KMS-11 (cell line): Measurements from ENCODE around the gene RPS21.

ENCODE experiments used
- H2AFZ ChIP-seq: fragments of 200-600 bp; sonication (generic); 2 replicates; pipeline ENCODE4 v1.6.1; 2016; ENCODE audit warnings: antibody characterized with exemption, mixed run types, low read depth
- H3K27ac ChIP-seq: fragments of 200-600 bp; sonication (generic); 2 replicates; pipeline ENCODE4 v1.6.1; 2016; ENCODE audit warnings: mild to moderate bottlenecking, mixed run types
- H3K27me3 ChIP-seq: fragments of 200-600 bp; sonication (generic); 2 replicates; pipeline ENCODE4 v1.6.1; 2017; ENCODE audit warnings: mild to moderate bottlenecking, low read depth, mixed run types, moderate library complexity; ENCODE audit not compliant: insufficient read depth
- H3K36me3 ChIP-seq: fragments of 200-600 bp; sonication (generic); 2 replicates; pipeline ENCODE4 v1.6.1; 2017; ENCODE audit warnings: mild to moderate bottlenecking, mixed run types; ENCODE audit not compliant: insufficient read depth
- H3K4me1 ChIP-seq: fragments of 200-600 bp; sonication (generic); 2 replicates; pipeline ENCODE4 v1.6.1; 2016; ENCODE audit warnings: mild to moderate bottlenecking, low read depth, mixed run types; ENCODE audit not compliant: poor library complexity, severe bottlenecking
- H3K4me2 ChIP-seq: fragments of 200-600 bp; sonication (generic); 2 replicates; pipeline ENCODE4 v1.7.0; 2016; ENCODE audit warnings: mild to moderate bottlenecking, mixed run types
- H3K4me3 ChIP-seq: fragments of 200-600 bp; sonication (generic); IDR thresholded peaks from 2 replicates; pipeline ENCODE4 v1.6.1; 2017; ENCODE audit warnings: low read depth, low read length, mixed read lengths; ENCODE audit not compliant: insufficient read depth
- H3K79me2 ChIP-seq: fragments of 200-600 bp; sonication (generic); 2 replicates; pipeline ENCODE4 v1.6.1; 2016; ENCODE audit warnings: low read depth, mixed run types; ENCODE audit not compliant: insufficient read depth
- H3K9ac ChIP-seq: fragments of 200-600 bp; sonication (generic); 2 replicates; pipeline ENCODE4 v1.6.1; 2016; ENCODE audit warnings: mild to moderate bottlenecking, mixed run types
- H4K20me1 ChIP-seq: fragments of 200-600 bp; sonication (generic); 2 replicates; pipeline ENCODE4 v1.6.1; 2016; ENCODE audit warnings: mild to moderate bottlenecking, mixed run types; ENCODE audit not compliant: insufficient read depth
- CTCF ChIP-seq: fragments of 200-600 bp; sonication (generic); conservative IDR thresholded peaks from 2 replicates; pipeline ENCODE4 v1.6.1; 2017; ENCODE audit warnings: low read depth, mild to moderate bottlenecking, antibody characterized with exemption, low read length, moderate library complexity, mixed read lengths

Gene RPS21

GRCh38 chr20:62429455-62430310 is 42.8 kb downstream of the RPS21 start:
- H3K4me2 ChIP-seq = no peak overlapping the region
- H3K27me3 ChIP-seq = peaks cover 97% of the 10 kb centered on the region
- H4K20me1 ChIP-seq = no peaks in the 10 kb centered on the region
- H2AFZ ChIP-seq = no peak overlapping the region
- no peaks in the 10 kb centered on the region for H3K4me1 ChIP-seq
- no peaks in the 10 kb centered on the region for H3K36me3 ChIP-seq
- no peak for TF ChIP-seq CTCF
- H3K9ac ChIP-seq = no peak overlapping the region
- H3K4me3 ChIP-seq = no peak overlapping the region
- no peaks in the 10 kb centered on the region for H3K79me2 ChIP-seq
- no peak overlapping the region for H3K27ac ChIP-seq

GRCh38 chr20:62430311-62430853 is 43.5 kb downstream of the RPS21 start:
- no peak for TF ChIP-seq CTCF
- no peak overlapping the region for H3K27ac ChIP-seq
- no peaks in the 10 kb centered on the region for H4K20me1 ChIP-seq
- H3K27me3 ChIP-seq = peaks cover 97% of the 10 kb centered on the region
- no peak overlapping the region for H3K9ac ChIP-seq
- H3K4me3 ChIP-seq = no peak overlapping the region
- no peaks in the 10 kb centered on the region for H3K36me3 ChIP-seq
- H3K79me2 ChIP-seq = no peaks in the 10 kb centered on the region
- no peak overlapping the region for H3K4me2 ChIP-seq
- H2AFZ ChIP-seq = no peak overlapping the region
- H3K4me1 ChIP-seq = no peaks in the 10 kb centered on the region

- H3K27me3 ChIP-seq = peaks cover 97% of the 10 kb centered on the region
- H2AFZ ChIP-seq = no peak overlapping the region
- H3K9ac ChIP-seq = no peak overlapping the region
- H3K4me2 ChIP-seq = no peak overlapping the region
- no peaks in the 10 kb centered on the region for H3K4me1 ChIP-seq
- no peak overlapping the region for H3K4me3 ChIP-seq
- H4K20me1 ChIP-seq = no peaks in the 10 kb centered on the region
- H3K36me3 ChIP-seq = no peaks in the 10 kb centered on the region
- H3K79me2 ChIP-seq = no peaks in the 10 kb centered on the region
- no peak for TF ChIP-seq CTCF
- H3K27ac ChIP-seq = no peak overlapping the region
Observed at GRCh38 chr20:62430866-62431447, 44.1 kb downstream of the RPS21 start.

- Histone ChIP-seq H3K4me2 (no peak overlapping the region), H3K27ac (no peak overlapping the region), H3K79me2 (no peaks in the 10 kb centered on the region), H3K9ac (no peak overlapping the region), H4K20me1 (no peaks in the 10 kb centered on the region), H2AFZ (no peak overlapping the region), H3K4me3 (no peak overlapping the region), H3K27me3 (peaks cover 100% of the 10 kb centered on the region), H3K4me1 (no peaks in the 10 kb centered on the region), H3K36me3 (no peaks in the 10 kb centered on the region)
- no peak for TF ChIP-seq CTCF
Observed at GRCh38 chr20:62433658-62434497, 47.0 kb downstream of the RPS21 start.
